Ovary (tissue), 3 donors: Measurements from ENCODE around the gene GSTM5.

Source experiments
- EP300 ChIP-seq: sonication (generic); formaldehyde crosslinking; IDR thresholded peaks from one replicate; pipeline ENCODE4 v1.6.1; 2017; ENCODE audit warnings: antibody characterized with exemption
- POLR2A ChIP-seq: fragments of 450-650 bp; IDR thresholded peaks from one replicate; pipeline ENCODE4 v1.6.1; 2017; ENCODE audit warnings: antibody characterized with exemption, mild to moderate bottlenecking, moderate library complexity
- TF ChIP-seq, protein P1 (sequence below), 3 donors: fragments of 450-650 bp in 2 of 3; fragments of 200-600 bp in 1 of 3; IDR thresholded peaks; one replicate each; pipeline versions ENCODE4 v1.5.1 to v1.8.0; 2016 to 2022; ENCODE audit warnings: antibody characterized with exemption in 3 of 3, mild to moderate bottlenecking in 1 of 3
- donor health status: DM: no; HTN: no; CAD: no.

GRCh38 chr1:109733236-109733870, 21.3 kb downstream of the GSTM5 start:
- TF ChIP-seq, protein P1, sequence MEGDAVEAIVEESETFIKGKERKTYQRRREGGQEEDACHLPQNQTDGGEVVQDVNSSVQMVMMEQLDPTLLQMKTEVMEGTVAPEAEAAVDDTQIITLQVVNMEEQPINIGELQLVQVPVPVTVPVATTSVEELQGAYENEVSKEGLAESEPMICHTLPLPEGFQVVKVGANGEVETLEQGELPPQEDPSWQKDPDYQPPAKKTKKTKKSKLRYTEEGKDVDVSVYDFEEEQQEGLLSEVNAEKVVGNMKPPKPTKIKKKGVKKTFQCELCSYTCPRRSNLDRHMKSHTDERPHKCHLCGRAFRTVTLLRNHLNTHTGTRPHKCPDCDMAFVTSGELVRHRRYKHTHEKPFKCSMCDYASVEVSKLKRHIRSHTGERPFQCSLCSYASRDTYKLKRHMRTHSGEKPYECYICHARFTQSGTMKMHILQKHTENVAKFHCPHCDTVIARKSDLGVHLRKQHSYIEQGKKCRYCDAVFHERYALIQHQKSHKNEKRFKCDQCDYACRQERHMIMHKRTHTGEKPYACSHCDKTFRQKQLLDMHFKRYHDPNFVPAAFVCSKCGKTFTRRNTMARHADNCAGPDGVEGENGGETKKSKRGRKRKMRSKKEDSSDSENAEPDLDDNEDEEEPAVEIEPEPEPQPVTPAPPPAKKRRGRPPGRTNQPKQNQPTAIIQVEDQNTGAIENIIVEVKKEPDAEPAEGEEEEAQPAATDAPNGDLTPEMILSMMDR (IDR thresholded peaks at IDR 0.05) = no peak
- TF ChIP-seq POLR2A (no peak), EP300 (no peak)
